ENCODE measurements around the gene AGRN.

- no peak for TF ChIP-seq TSHZ2 (CRISPR knock-in tag; IDR thresholded peaks at IDR 0.05)
- TF ChIP-seq BACH2 (CRISPR knock-in tag; IDR thresholded peaks at IDR 0.05; ENCODE audit: borderline replicate concordance) = no peak
- no peak for TF ChIP-seq RARB (CRISPR knock-in tag; IDR thresholded peaks at IDR 0.05)
- TF ChIP-seq ZNF8 (CRISPR knock-in tag; IDR thresholded peaks at IDR 0.05) = no peak
- TF ChIP-seq ZFP3 (CRISPR knock-in tag; IDR thresholded peaks at IDR 0.05) = no peak
- TF ChIP-seq CREB5 (CRISPR knock-in tag; IDR thresholded peaks at IDR 0.05; ENCODE audit: low read depth) = no peak
- TF ChIP-seq ZFP30 (CRISPR knock-in tag; IDR thresholded peaks at IDR 0.05) = no peak
- TF ChIP-seq POU6F1 (CRISPR knock-in tag; IDR thresholded peaks at IDR 0.05; ENCODE audit: borderline replicate concordance, low read depth) = no peak
- no peak for TF ChIP-seq ZC3H10 (CRISPR knock-in tag; IDR thresholded peaks at IDR 0.05)
- no peak for TF ChIP-seq GLIS3 (CRISPR knock-in tag; IDR thresholded peaks at IDR 0.05)
Measured at GRCh38 chr1:1067284-1067859, 47.5 kb downstream of the AGRN start.

Measured in SK-N-SH treated with all-trans-retinoic acid at 6 μM for 48 hours (cell line).